Neuronal stem cell (in vitro differentiated cells): ENCODE data around the gene TSHZ1.

Experiments
- DNase-seq: peaks from one replicate; pipeline ENCODE4 v3.0.0-alpha.2; 2013; ENCODE audit warnings: low spot score
- H2AFZ ChIP-seq: one replicate; pipeline ENCODE4 v1.6.1; 2013; ENCODE audit warnings: mild to moderate bottlenecking, low read length, inconsistent platforms
- H2AK5ac ChIP-seq: 2 replicates; pipeline ENCODE4 v1.6.1; 2013; ENCODE audit warnings: low read depth, mild to moderate bottlenecking, inconsistent platforms, low read length, moderate library complexity, mixed read lengths
- H2BK120ac ChIP-seq: 2 replicates; pipeline ENCODE4 v1.6.1; 2013; ENCODE audit warnings: low read depth, mild to moderate bottlenecking, inconsistent platforms, low read length, moderate library complexity, mixed read lengths
- H2BK12ac ChIP-seq: one replicate; pipeline ENCODE4 v1.6.1; 2013; ENCODE audit warnings: low read length, inconsistent platforms
- H2BK15ac ChIP-seq: 2 replicates; pipeline ENCODE4 v1.6.1; 2013; ENCODE audit warnings: mild to moderate bottlenecking, low read length, inconsistent platforms, mixed read lengths
- H2BK5ac ChIP-seq: one replicate; pipeline ENCODE4 v1.6.1; 2013; ENCODE audit warnings: inconsistent platforms, mild to moderate bottlenecking, low read length, moderate library complexity
- H3K14ac ChIP-seq: one replicate; pipeline ENCODE4 v1.6.1; 2013; ENCODE audit warnings: low read length, inconsistent platforms
- H3K18ac ChIP-seq: 2 replicates; pipeline ENCODE4 v1.6.1; 2013; ENCODE audit warnings: low read length, inconsistent platforms
- H3K23ac ChIP-seq: 2 replicates; pipeline ENCODE4 v1.6.1; 2013; ENCODE audit warnings: low read depth, mild to moderate bottlenecking, mixed read lengths, low read length, inconsistent platforms; ENCODE audit not compliant: poor library complexity
- H3K27ac ChIP-seq: replicated peaks from 3 replicates; pipeline ENCODE4 v1.5.1; 2013; ENCODE audit warnings: low read length, inconsistent platforms
- H3K27me3 ChIP-seq, 3 experiments: 2 replicates each; pipeline ENCODE4 v1.6.1; 2013; ENCODE audit warnings: low read length in 3 of 3, mild to moderate bottlenecking in 2 of 3, inconsistent platforms in 1 of 3, low read depth in 1 of 3, mixed read lengths in 1 of 3, moderate library complexity in 1 of 3; ENCODE audit not compliant: control insufficient read depth in 3 of 3, insufficient read depth in 3 of 3
- H3K36me3 ChIP-seq, 2 donors: replicated peaks in 1 of 2; 2 replicates each; pipeline ENCODE4 v1.6.1; 2013; ENCODE audit warnings: low read length in 2 of 2; ENCODE audit not compliant: control insufficient read depth in 2 of 2, insufficient read depth in 2 of 2
- H3K4ac ChIP-seq: 2 replicates; pipeline ENCODE4 v1.6.1; 2013; ENCODE audit warnings: inconsistent platforms, mild to moderate bottlenecking, low read length, moderate library complexity
- H3K4me1 ChIP-seq, 2 donors: 1 replicate in 1 of 2; 2 replicates in 1 of 2; pipeline ENCODE4 v1.6.1; 2013; ENCODE audit warnings: low read length in 2 of 2, low read depth in 1 of 2; ENCODE audit not compliant: control insufficient read depth in 2 of 2, insufficient read depth in 1 of 2
- H3K4me2 ChIP-seq: one replicate; pipeline ENCODE4 v1.6.1; 2013; ENCODE audit warnings: mild to moderate bottlenecking, low read length, inconsistent platforms; ENCODE audit not compliant: insufficient read depth, poor library complexity, severe bottlenecking
- H3K4me3 ChIP-seq, 2 donors: 2 replicates each; pipeline ENCODE4 v1.5.1; 2013; ENCODE audit warnings: low read length in 2 of 2, mild to moderate bottlenecking in 2 of 2, inconsistent platforms in 1 of 2, moderate library complexity in 1 of 2
- H3K79me1 ChIP-seq: one replicate; pipeline ENCODE4 v1.6.1; 2013; ENCODE audit warnings: low read depth, mild to moderate bottlenecking, inconsistent platforms, low read length, moderate library complexity
- H3K9ac ChIP-seq: one replicate; pipeline ENCODE4 v1.6.1; 2013; ENCODE audit warnings: mild to moderate bottlenecking, low read depth, low read length, inconsistent platforms; ENCODE audit not compliant: poor library complexity
- H3K9me3 ChIP-seq, 2 donors: replicated peaks in 1 of 2; 2 replicates each; pipeline versions ENCODE3 to v1.6.1; 2013; ENCODE audit warnings: low read length in 2 of 2, mild to moderate bottlenecking in 2 of 2, inconsistent platforms in 1 of 2, low read depth in 1 of 2, mixed read lengths in 1 of 2, moderate library complexity in 1 of 2; ENCODE audit not compliant: control insufficient read depth in 2 of 2, insufficient read depth in 1 of 2
- H4K8ac ChIP-seq: one replicate; pipeline ENCODE4 v1.6.1; 2013; ENCODE audit warnings: low read depth, mild to moderate bottlenecking, inconsistent platforms, low read length, moderate library complexity
- H4K91ac ChIP-seq: one replicate; pipeline ENCODE4 v1.6.1; 2013; ENCODE audit warnings: low read length, low read depth, mild to moderate bottlenecking, inconsistent platforms; ENCODE audit not compliant: poor library complexity
- WGBS, 2 donors: extraction: QIAGEN DNeasy Blood & Tissue Kit; methylation state at CpG; one replicate each; pipeline ENCODE4 v1.1.7; 2013; ENCODE audit warnings: missing lambda C conversion rate in 2 of 2, mixed read lengths in 1 of 2; ENCODE audit not compliant: insufficient read length in 2 of 2, insufficient replicate concordance in 1 of 2; ENCODE audit errors: extremely low coverage in 2 of 2; 5-methylcytosine and 5-hydroxymethylcytosine counted together

Gene TSHZ1

DNA sequence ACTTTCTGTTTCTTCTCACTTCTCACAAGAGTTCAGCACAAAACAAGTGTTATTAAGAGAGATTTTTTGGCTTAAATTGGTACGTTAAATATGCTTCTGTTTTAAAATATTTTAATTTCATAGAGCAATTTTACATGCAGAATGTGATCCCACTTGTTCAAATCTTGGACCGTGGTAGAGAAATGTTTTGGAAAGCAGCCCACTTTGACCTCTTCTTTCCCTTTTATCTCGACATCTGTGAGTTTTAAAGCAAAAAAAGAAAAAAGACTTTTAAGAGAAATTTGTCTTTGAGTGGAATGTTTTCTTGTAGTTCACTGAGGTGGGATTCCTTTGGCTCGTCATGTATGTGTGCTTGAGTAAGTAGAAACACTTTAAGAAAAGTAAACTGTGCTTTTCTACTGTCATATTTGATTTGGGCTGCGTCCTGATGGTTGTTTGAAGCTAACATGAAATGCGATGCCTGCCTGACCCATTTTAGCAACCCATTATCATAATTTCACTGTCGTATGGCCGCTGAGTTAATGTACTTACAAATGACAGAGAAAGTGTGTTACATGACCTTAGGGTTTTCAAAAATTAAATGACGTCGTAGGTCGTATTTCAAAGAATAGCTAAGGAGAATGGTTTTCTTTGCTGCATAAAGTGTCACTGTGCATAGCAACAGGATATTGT is 54.5 kb downstream of the TSHZ1 start:
- Histone ChIP-seq H3K27me3 (no peaks in the 10 kb centered on the region), H3K4ac (no peak overlapping the region), H2AFZ (no peak overlapping the region), H3K14ac (no peak overlapping the region), H2BK15ac (no peak overlapping the region), H4K8ac (no peak overlapping the region), H2BK120ac (no peak overlapping the region), H3K79me1 (no peaks in the 10 kb centered on the region), H3K9me3 (no peaks in the 10 kb centered on the region), H3K4me1 (no peaks in the 10 kb centered on the region), H3K36me3 (no peaks in the 10 kb centered on the region), H3K9ac (no peak overlapping the region), H3K23ac (no peak overlapping the region), H2BK12ac (no peak overlapping the region), H2AK5ac (no peak overlapping the region), H2BK5ac (no peak overlapping the region), H3K4me2 (no peak overlapping the region), H3K27ac (no peak overlapping the region), H3K4me3 (no peak overlapping the region), H3K18ac (no peak overlapping the region), H4K91ac (no peak overlapping the region)
- DNase-seq = no peak
- no CpG with 5 or more reads among the region's 11 CpGs for WGBS, 2 donors

DNA sequence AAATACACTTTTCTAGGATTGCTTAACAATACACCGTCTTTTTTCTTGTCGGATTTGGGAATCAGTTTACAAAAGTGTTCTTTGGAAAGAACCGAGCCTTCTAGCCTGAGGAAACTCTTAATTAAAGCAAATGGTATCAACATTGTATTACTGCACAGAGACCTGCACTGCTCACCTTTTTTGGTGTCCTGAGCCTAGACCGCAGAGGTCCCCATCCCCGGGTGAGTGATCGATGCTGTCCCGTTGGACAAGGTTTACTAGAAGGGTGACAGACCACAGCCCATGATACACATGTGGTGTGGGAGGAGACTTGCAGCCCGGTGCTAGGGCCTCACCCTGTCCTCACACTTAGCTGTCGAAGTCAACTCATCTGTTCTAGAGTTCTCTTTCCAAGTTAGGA is 55.3 kb downstream of the TSHZ1 start:
- no peak overlapping the region for H3K27ac ChIP-seq
- WGBS, 2 donors = no CpG with 5 or more reads among the region's 9 CpGs
- H2BK15ac ChIP-seq = no peak overlapping the region
- H4K91ac ChIP-seq = no peak overlapping the region
- H3K4me3 ChIP-seq = no peak overlapping the region
- H3K79me1 ChIP-seq = no peaks in the 10 kb centered on the region
- no peak for DNase-seq
- H3K27me3 ChIP-seq = no peaks in the 10 kb centered on the region
- no peak overlapping the region for H3K18ac ChIP-seq
- no peak overlapping the region for H3K4ac ChIP-seq
- no peak overlapping the region for H3K9ac ChIP-seq
- no peaks in the 10 kb centered on the region for H3K36me3 ChIP-seq
- no peak overlapping the region for H2BK5ac ChIP-seq
- no peak overlapping the region for H4K8ac ChIP-seq
- H2BK12ac ChIP-seq = no peak overlapping the region
- no peak overlapping the region for H3K23ac ChIP-seq
- H3K4me1 ChIP-seq = no peaks in the 10 kb centered on the region
- no peak overlapping the region for H2BK120ac ChIP-seq
- H2AK5ac ChIP-seq = no peak overlapping the region
- H3K4me2 ChIP-seq = no peak overlapping the region
- no peak overlapping the region for H2AFZ ChIP-seq
- no peaks in the 10 kb centered on the region for H3K9me3 ChIP-seq
- H3K14ac ChIP-seq = no peak overlapping the region

GRCh38 chr18:75267643-75268363 is 57.2 kb downstream of the TSHZ1 start:
- H3K4me2 ChIP-seq = no peak overlapping the region
- no peak overlapping the region for H2BK120ac ChIP-seq
- no peaks in the 10 kb centered on the region for H3K9me3 ChIP-seq
- no peak overlapping the region for H3K23ac ChIP-seq
- H2BK15ac ChIP-seq = no peak overlapping the region
- no peak overlapping the region for H3K4me3 ChIP-seq
- H3K27ac ChIP-seq = no peak overlapping the region
- no peak overlapping the region for H3K4ac ChIP-seq
- no peak overlapping the region for H4K91ac ChIP-seq
- H2BK12ac ChIP-seq = no peak overlapping the region
- H3K18ac ChIP-seq = no peak overlapping the region
- H4K8ac ChIP-seq = no peak overlapping the region
- no CpG with 5 or more reads among the region's 10 CpGs for WGBS, 2 donors
- no peaks in the 10 kb centered on the region for H3K36me3 ChIP-seq
- H3K9ac ChIP-seq = no peak overlapping the region
- H3K27me3 ChIP-seq = no peaks in the 10 kb centered on the region
- no peak for DNase-seq
- no peaks in the 10 kb centered on the region for H3K79me1 ChIP-seq
- no peak overlapping the region for H3K14ac ChIP-seq
- no peak overlapping the region for H2AFZ ChIP-seq
- no peaks in the 10 kb centered on the region for H3K4me1 ChIP-seq
- H2BK5ac ChIP-seq = no peak overlapping the region
- H2AK5ac ChIP-seq = no peak overlapping the region

DNA sequence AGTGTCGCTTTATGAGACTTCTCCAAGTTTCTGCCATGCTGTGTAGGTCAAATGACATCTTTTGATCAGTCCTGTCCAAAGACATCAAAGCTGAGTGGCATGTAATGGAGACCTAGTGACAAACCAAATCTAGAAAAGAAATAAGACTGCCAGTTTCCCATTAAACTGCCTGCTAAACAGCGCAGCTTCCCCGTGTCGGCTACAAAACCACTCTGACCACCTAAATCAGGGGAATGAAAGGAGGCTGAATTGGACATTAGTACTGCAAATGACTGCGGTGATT is 57.7 kb downstream of the TSHZ1 start:
- WGBS, 2 donors = no CpG with 5 or more reads among the region's 5 CpGs
- H4K8ac ChIP-seq = no peak overlapping the region
- no peak overlapping the region for H3K27ac ChIP-seq
- no peak overlapping the region for H2BK15ac ChIP-seq
- no peak overlapping the region for H2AK5ac ChIP-seq
- H3K14ac ChIP-seq = no peak overlapping the region
- H3K9me3 ChIP-seq = no peaks in the 10 kb centered on the region
- no peak overlapping the region for H2BK12ac ChIP-seq
- no peak overlapping the region for H2BK120ac ChIP-seq
- no peak overlapping the region for H3K9ac ChIP-seq
- no peak for DNase-seq
- H3K18ac ChIP-seq = no peak overlapping the region
- H2BK5ac ChIP-seq = no peak overlapping the region
- H3K23ac ChIP-seq = no peak overlapping the region
- H3K36me3 ChIP-seq = no peaks in the 10 kb centered on the region
- H3K4me3 ChIP-seq = no peak overlapping the region
- H4K91ac ChIP-seq = no peak overlapping the region
- no peak overlapping the region for H2AFZ ChIP-seq
- no peaks in the 10 kb centered on the region for H3K27me3 ChIP-seq
- H3K4ac ChIP-seq = no peak overlapping the region
- no peak overlapping the region for H3K4me2 ChIP-seq
- no peaks in the 10 kb centered on the region for H3K79me1 ChIP-seq
- no peaks in the 10 kb centered on the region for H3K4me1 ChIP-seq
